Neuronal stem cell (in vitro differentiated cells): ENCODE data around the gene OLFM3.

Source experiments
- DNase-seq: peaks from one replicate; pipeline ENCODE4 v3.0.0-alpha.2; 2013; ENCODE audit warnings: low spot score
- H2AFZ ChIP-seq: one replicate; pipeline ENCODE4 v1.6.1; 2013; ENCODE audit warnings: mild to moderate bottlenecking, low read length, inconsistent platforms
- H2AK5ac ChIP-seq: 2 replicates; pipeline ENCODE4 v1.6.1; 2013; ENCODE audit warnings: low read depth, mild to moderate bottlenecking, inconsistent platforms, low read length, moderate library complexity, mixed read lengths
- H2BK120ac ChIP-seq: 2 replicates; pipeline ENCODE4 v1.6.1; 2013; ENCODE audit warnings: low read depth, mild to moderate bottlenecking, inconsistent platforms, low read length, moderate library complexity, mixed read lengths
- H2BK12ac ChIP-seq: one replicate; pipeline ENCODE4 v1.6.1; 2013; ENCODE audit warnings: low read length, inconsistent platforms
- H2BK15ac ChIP-seq: 2 replicates; pipeline ENCODE4 v1.6.1; 2013; ENCODE audit warnings: mild to moderate bottlenecking, low read length, inconsistent platforms, mixed read lengths
- H2BK5ac ChIP-seq: one replicate; pipeline ENCODE4 v1.6.1; 2013; ENCODE audit warnings: inconsistent platforms, mild to moderate bottlenecking, low read length, moderate library complexity
- H3K14ac ChIP-seq: one replicate; pipeline ENCODE4 v1.6.1; 2013; ENCODE audit warnings: low read length, inconsistent platforms
- H3K18ac ChIP-seq: 2 replicates; pipeline ENCODE4 v1.6.1; 2013; ENCODE audit warnings: low read length, inconsistent platforms
- H3K23ac ChIP-seq: 2 replicates; pipeline ENCODE4 v1.6.1; 2013; ENCODE audit warnings: low read depth, mild to moderate bottlenecking, mixed read lengths, low read length, inconsistent platforms; ENCODE audit not compliant: poor library complexity
- H3K27ac ChIP-seq: replicated peaks from 3 replicates; pipeline ENCODE4 v1.5.1; 2013; ENCODE audit warnings: low read length, inconsistent platforms
- H3K27me3 ChIP-seq, 3 experiments: 2 replicates each; pipeline ENCODE4 v1.6.1; 2013; ENCODE audit warnings: low read length in 3 of 3, mild to moderate bottlenecking in 2 of 3, inconsistent platforms in 1 of 3, low read depth in 1 of 3, mixed read lengths in 1 of 3, moderate library complexity in 1 of 3; ENCODE audit not compliant: control insufficient read depth in 3 of 3, insufficient read depth in 3 of 3
- H3K36me3 ChIP-seq, 2 donors: replicated peaks in 1 of 2; 2 replicates each; pipeline ENCODE4 v1.6.1; 2013; ENCODE audit warnings: low read length in 2 of 2; ENCODE audit not compliant: control insufficient read depth in 2 of 2, insufficient read depth in 2 of 2
- H3K4ac ChIP-seq: 2 replicates; pipeline ENCODE4 v1.6.1; 2013; ENCODE audit warnings: inconsistent platforms, mild to moderate bottlenecking, low read length, moderate library complexity
- H3K4me1 ChIP-seq, 2 donors: 1 replicate in 1 of 2; 2 replicates in 1 of 2; pipeline ENCODE4 v1.6.1; 2013; ENCODE audit warnings: low read length in 2 of 2, low read depth in 1 of 2; ENCODE audit not compliant: control insufficient read depth in 2 of 2, insufficient read depth in 1 of 2
- H3K4me2 ChIP-seq: one replicate; pipeline ENCODE4 v1.6.1; 2013; ENCODE audit warnings: mild to moderate bottlenecking, low read length, inconsistent platforms; ENCODE audit not compliant: insufficient read depth, poor library complexity, severe bottlenecking
- H3K4me3 ChIP-seq, 2 donors: 2 replicates each; pipeline ENCODE4 v1.5.1; 2013; ENCODE audit warnings: low read length in 2 of 2, mild to moderate bottlenecking in 2 of 2, inconsistent platforms in 1 of 2, moderate library complexity in 1 of 2
- H3K79me1 ChIP-seq: one replicate; pipeline ENCODE4 v1.6.1; 2013; ENCODE audit warnings: low read depth, mild to moderate bottlenecking, inconsistent platforms, low read length, moderate library complexity
- H3K9ac ChIP-seq: one replicate; pipeline ENCODE4 v1.6.1; 2013; ENCODE audit warnings: mild to moderate bottlenecking, low read depth, low read length, inconsistent platforms; ENCODE audit not compliant: poor library complexity
- H3K9me3 ChIP-seq, 2 donors: replicated peaks in 1 of 2; 2 replicates each; pipeline versions ENCODE3 to v1.6.1; 2013; ENCODE audit warnings: low read length in 2 of 2, mild to moderate bottlenecking in 2 of 2, inconsistent platforms in 1 of 2, low read depth in 1 of 2, mixed read lengths in 1 of 2, moderate library complexity in 1 of 2; ENCODE audit not compliant: control insufficient read depth in 2 of 2, insufficient read depth in 1 of 2
- H4K8ac ChIP-seq: one replicate; pipeline ENCODE4 v1.6.1; 2013; ENCODE audit warnings: low read depth, mild to moderate bottlenecking, inconsistent platforms, low read length, moderate library complexity
- H4K91ac ChIP-seq: one replicate; pipeline ENCODE4 v1.6.1; 2013; ENCODE audit warnings: low read length, low read depth, mild to moderate bottlenecking, inconsistent platforms; ENCODE audit not compliant: poor library complexity
- WGBS, 2 donors: extraction: QIAGEN DNeasy Blood & Tissue Kit; methylation state at CpG; one replicate each; pipeline ENCODE4 v1.1.7; 2013; ENCODE audit warnings: missing lambda C conversion rate in 2 of 2, mixed read lengths in 1 of 2; ENCODE audit not compliant: insufficient read length in 2 of 2, insufficient replicate concordance in 1 of 2; ENCODE audit errors: extremely low coverage in 2 of 2; 5-methylcytosine and 5-hydroxymethylcytosine counted together

The OLFM3 gene

DNA sequence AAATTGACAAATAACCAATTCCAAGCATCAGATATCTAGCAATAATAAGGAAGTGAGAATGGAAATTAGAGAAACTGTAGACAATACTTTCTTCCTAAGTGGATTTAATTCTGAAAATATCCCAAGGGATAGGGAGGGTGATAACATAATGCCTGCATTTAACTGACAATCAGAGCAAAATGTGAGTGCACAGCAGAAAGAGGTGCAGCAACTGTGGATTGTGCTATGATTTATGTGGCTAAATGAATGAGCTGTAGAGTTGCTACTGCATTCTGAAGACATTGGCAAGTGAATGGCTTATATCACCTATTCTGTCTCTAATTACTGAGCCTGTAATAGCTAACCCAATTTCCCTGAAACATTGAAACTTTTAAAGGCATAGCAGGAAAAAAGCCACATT lies 39.0 kb downstream of the OLFM3 start:
- no peak overlapping the region for H3K14ac ChIP-seq
- no peak overlapping the region for H3K4me3 ChIP-seq
- H3K23ac ChIP-seq, result no peak overlapping the region
- no peak overlapping the region for H3K27ac ChIP-seq
- no peak overlapping the region for H2BK12ac ChIP-seq
- H4K91ac ChIP-seq, result no peak overlapping the region
- H2AK5ac ChIP-seq, result no peak overlapping the region
- no peak overlapping the region for H2AFZ ChIP-seq
- H3K9me3 ChIP-seq, result no peaks in the 10 kb centered on the region
- H3K4me2 ChIP-seq, result no peak overlapping the region
- no peaks in the 10 kb centered on the region for H3K79me1 ChIP-seq
- H4K8ac ChIP-seq, result no peak overlapping the region
- no peak overlapping the region for H2BK120ac ChIP-seq
- no peak overlapping the region for H3K18ac ChIP-seq
- peaks cover 0 to 2% of the 10 kb centered on the region in 2 donors for H3K4me1 ChIP-seq
- DNase-seq, result no peak
- no peak overlapping the region for H3K9ac ChIP-seq
- no peaks in the 10 kb centered on the region for H3K36me3 ChIP-seq
- H3K4ac ChIP-seq, result no peak overlapping the region
- H2BK5ac ChIP-seq, result no peak overlapping the region
- H2BK15ac ChIP-seq, result no peak overlapping the region
- no peaks in the 10 kb centered on the region for H3K27me3 ChIP-seq

DNA sequence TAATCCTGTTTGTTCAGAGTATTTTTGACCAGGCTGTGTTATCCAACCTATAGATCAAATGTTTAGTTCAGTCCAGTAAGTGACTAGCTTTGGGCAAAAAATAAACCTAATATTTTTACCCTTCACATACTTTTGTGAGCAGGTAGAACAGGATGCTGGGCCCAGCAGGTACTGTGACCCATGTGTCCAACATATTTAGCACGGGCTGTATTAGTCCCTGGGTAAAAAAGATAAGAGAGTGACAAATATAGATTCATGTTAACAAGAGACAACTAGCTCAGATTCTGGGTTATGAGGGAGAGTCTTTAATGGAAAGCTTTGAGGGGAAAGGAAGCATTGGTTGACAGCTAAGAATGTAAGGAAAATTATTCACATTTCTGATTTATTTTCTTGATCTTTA lies 43.1 kb downstream of the OLFM3 start:
- no peak overlapping the region for H2BK120ac ChIP-seq
- no peaks in the 10 kb centered on the region for H3K27me3 ChIP-seq
- H4K91ac ChIP-seq, result no peak overlapping the region
- H3K4ac ChIP-seq, result no peak overlapping the region
- no peak overlapping the region for H3K4me3 ChIP-seq
- no peak overlapping the region for H4K8ac ChIP-seq
- DNase-seq, result no peak
- no peak overlapping the region for H3K23ac ChIP-seq
- H3K4me2 ChIP-seq, result no peak overlapping the region
- H3K9ac ChIP-seq, result no peak overlapping the region
- H2BK5ac ChIP-seq, result no peak overlapping the region
- H3K79me1 ChIP-seq, result no peaks in the 10 kb centered on the region
- no peaks in the 10 kb centered on the region for H3K36me3 ChIP-seq
- H3K27ac ChIP-seq, result no peak overlapping the region
- WGBS, 2 donors, result no CpG with 5 or more reads among the region's 1 CpG
- no peaks in the 10 kb centered on the region for H3K4me1 ChIP-seq
- H2BK15ac ChIP-seq, result no peak overlapping the region
- H2AFZ ChIP-seq, result no peak overlapping the region
- H2BK12ac ChIP-seq, result no peak overlapping the region
- no peaks in the 10 kb centered on the region for H3K9me3 ChIP-seq
- no peak overlapping the region for H3K14ac ChIP-seq
- no peak overlapping the region for H3K18ac ChIP-seq
- H2AK5ac ChIP-seq, result no peak overlapping the region

DNA sequence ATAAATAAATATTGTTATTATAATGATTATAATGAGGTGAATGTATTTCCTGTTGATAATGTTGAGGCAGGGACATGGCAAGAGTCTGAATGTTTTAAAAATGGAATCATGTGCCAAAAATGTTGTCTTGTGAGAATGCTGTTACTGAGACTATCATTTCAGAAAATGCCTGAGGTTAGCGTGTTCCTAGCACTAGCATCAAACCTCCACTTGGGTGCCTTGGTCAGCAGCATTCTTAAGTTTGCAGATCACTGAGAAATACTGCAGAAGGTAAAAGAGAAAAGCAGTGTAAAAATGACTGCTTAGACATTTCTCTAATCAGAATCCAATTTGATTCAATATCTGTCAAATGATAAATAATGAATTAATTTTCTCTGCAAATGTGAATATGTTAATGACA lies 50.8 kb downstream of the OLFM3 start:
- no peak for DNase-seq
- WGBS, 2 donors, result no CpG with 5 or more reads among the region's 1 CpG

DNA sequence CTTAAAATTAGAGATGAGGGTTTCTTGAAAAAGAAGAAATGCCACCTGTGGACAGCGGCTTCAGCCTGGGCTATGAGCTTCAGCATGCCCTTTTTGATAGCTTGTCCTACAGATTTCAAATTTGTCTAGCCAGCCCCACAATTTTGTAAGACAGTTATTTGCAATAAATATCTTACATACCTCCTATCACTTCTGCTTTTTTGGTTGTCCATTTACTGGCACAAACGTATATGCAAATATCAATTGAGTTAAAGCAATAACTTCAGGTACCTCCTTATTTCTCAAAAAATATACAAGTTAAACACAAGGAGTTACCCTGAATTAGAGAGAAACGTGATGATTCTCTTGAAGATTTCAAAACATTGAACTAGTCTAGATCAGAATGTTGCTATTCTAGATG lies 53.5 kb downstream of the OLFM3 start:
- no CpG with 5 or more reads among the region's 3 CpGs for WGBS, 2 donors

More for the DNA sequence above, 50.8 kb downstream of the OLFM3 start:
- Histone ChIP-seq H3K4ac (no peak overlapping the region), H2AK5ac (no peak overlapping the region), H3K9me3 (no peaks in the 10 kb centered on the region), H3K4me3 (no peak overlapping the region), H2BK15ac (no peak overlapping the region), H3K18ac (no peak overlapping the region), H3K9ac (no peak overlapping the region), H2BK5ac (no peak overlapping the region), H3K4me1 (no peaks in the 10 kb centered on the region), H3K79me1 (no peaks in the 10 kb centered on the region), H3K27me3 (no peaks in the 10 kb centered on the region), H3K27ac (no peak overlapping the region), H4K91ac (no peak overlapping the region), H3K23ac (no peak overlapping the region), H4K8ac (no peak overlapping the region), H2BK12ac (no peak overlapping the region), H3K14ac (no peak overlapping the region), H3K36me3 (no peaks in the 10 kb centered on the region), H3K4me2 (no peak overlapping the region), H2BK120ac (no peak overlapping the region), H2AFZ (no peak overlapping the region)

More for the DNA sequence above, 53.5 kb downstream of the OLFM3 start:
- no peak overlapping the region for H2BK12ac ChIP-seq
- no peaks in the 10 kb centered on the region for H3K79me1 ChIP-seq
- H3K23ac ChIP-seq, result no peak overlapping the region
- no peaks in the 10 kb centered on the region for H3K9me3 ChIP-seq
- H2AK5ac ChIP-seq, result no peak overlapping the region
- H3K18ac ChIP-seq, result no peak overlapping the region
- no peak overlapping the region for H3K14ac ChIP-seq
- no peak overlapping the region for H3K4ac ChIP-seq
- H3K4me2 ChIP-seq, result no peak overlapping the region
- H2BK15ac ChIP-seq, result no peak overlapping the region
- H3K36me3 ChIP-seq, result no peaks in the 10 kb centered on the region
- H3K4me3 ChIP-seq, result no peak overlapping the region
- no peaks in the 10 kb centered on the region for H3K4me1 ChIP-seq
- no peak overlapping the region for H2BK120ac ChIP-seq
- H2BK5ac ChIP-seq, result no peak overlapping the region
- H4K91ac ChIP-seq, result no peak overlapping the region
- H3K9ac ChIP-seq, result no peak overlapping the region
- no peaks in the 10 kb centered on the region for H3K27me3 ChIP-seq
- no peak overlapping the region for H4K8ac ChIP-seq
- no peak for DNase-seq
- no peak overlapping the region for H3K27ac ChIP-seq
- no peak overlapping the region for H2AFZ ChIP-seq
